GM18867 (cell line): ENCODE measurements around the gene PAIP2.
"Not testable (repeated sequence)": the region's sequence is repeated elsewhere in the genome, so short reads cannot be mapped to it uniquely, and the experiment has no call there.

Experiments
- ATAC-seq: cut with Tn5 transposase; IDR thresholded peaks from one replicate; pipeline ENCODE4 v1.9.1; 2021; ENCODE audit warnings: mild to moderate bottlenecking, moderate library complexity; ENCODE audit not compliant: unreplicated experiment

The PAIP2 gene, protein sequence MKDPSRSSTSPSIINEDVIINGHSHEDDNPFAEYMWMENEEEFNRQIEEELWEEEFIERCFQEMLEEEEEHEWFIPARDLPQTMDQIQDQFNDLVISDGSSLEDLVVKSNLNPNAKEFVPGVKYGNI

GRCh38 chr5:139341689-139342422, at the start of gene PAIP2:
Gene PAIP2 (plus strand): TSS chr5:139341854. CDS start chr5:139363785, 21,931 bp downstream.
- ATAC-seq = peak; percentile 86

- ATAC-seq = no peak
Observed at GRCh38 chr5:139293202-139293506, 48.5 kb upstream of the PAIP2 start.

- peak; percentile 76 for ATAC-seq
Observed at GRCh38 chr5:139293507-139294373, 47.9 kb upstream of the PAIP2 start, which contains the start of gene MATR3. Gene MATR3 (plus strand): TSS chr5:139293740. CDS start chr5:139307416, 13,676 bp downstream.

GRCh38 chr5:139294374-139295165, 47.1 kb upstream of the PAIP2 start:
- ATAC-seq = peak; percentile 35

GRCh38 chr5:139295346-139296057, 46.2 kb upstream of the PAIP2 start:
- no peak for ATAC-seq

DNA sequence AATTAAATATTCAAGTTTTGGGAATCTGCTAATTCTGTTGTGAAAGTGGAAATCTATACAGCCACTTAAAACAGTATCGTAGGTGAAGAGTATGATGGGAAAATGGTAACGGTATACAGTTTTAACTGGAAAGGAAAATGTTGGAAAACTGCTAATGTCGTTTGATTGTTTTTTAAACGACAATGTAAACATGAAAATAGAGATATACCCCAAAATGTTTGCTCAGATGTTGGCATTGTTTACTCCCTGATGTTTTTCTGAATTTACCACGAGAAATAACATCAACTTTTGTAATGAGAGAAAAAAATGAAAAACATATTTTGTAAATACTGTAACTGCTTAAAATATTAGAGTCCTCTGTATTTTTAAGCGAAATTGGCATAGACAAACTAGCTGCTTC, 45.5 kb upstream of the PAIP2 start:
- ATAC-seq = no peak

DNA sequence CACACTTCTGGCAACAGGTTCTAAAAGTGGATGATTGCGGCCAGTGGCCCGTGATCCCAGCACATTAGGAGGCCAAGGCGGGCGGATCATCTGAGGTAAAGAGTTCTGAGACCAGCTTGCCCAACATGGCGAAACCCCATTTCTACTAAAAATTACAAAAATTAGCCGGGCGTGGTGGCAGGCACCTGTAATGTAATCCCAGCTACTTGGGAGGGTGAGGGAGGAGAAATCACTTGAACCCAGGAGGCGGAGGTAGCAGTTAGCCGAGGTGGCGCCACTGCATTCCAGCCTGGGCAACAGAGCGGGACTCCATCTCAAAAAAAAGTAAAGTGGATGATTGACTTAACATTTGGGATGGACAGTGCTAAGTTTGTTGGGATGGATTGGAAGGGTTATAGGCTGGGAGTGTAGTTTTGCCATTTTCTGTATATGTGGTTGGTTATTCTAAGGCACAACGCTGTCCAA, 44.8 kb upstream of the PAIP2 start:
- no peak for ATAC-seq

- ATAC-seq = no peak
Observed at GRCh38 chr5:139297439-139298133, 44.1 kb upstream of the PAIP2 start.

- ATAC-seq = no peak
Observed at GRCh38 chr5:139298242-139298641, 43.4 kb upstream of the PAIP2 start.

DNA sequence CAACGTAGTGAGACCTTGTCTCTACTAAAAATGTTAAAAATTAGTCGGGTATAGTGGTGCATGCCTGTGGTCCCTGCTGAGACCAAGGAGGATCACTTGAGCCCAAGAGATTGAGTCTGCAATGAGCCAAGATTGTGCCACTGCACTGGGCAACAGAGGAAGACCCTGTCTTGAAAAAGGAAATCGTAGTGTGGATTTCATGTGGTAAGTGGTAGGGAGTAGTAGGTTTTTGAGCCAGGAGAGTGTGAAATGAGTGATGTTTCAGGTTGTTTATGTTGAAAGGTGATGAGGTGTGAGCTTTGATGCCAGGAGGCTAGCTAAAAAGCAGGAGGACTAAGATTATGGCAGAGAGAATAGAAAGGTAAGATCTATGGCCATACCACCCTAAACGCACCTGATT, 42.2 kb upstream of the PAIP2 start:
- ATAC-seq = no peak

DNA sequence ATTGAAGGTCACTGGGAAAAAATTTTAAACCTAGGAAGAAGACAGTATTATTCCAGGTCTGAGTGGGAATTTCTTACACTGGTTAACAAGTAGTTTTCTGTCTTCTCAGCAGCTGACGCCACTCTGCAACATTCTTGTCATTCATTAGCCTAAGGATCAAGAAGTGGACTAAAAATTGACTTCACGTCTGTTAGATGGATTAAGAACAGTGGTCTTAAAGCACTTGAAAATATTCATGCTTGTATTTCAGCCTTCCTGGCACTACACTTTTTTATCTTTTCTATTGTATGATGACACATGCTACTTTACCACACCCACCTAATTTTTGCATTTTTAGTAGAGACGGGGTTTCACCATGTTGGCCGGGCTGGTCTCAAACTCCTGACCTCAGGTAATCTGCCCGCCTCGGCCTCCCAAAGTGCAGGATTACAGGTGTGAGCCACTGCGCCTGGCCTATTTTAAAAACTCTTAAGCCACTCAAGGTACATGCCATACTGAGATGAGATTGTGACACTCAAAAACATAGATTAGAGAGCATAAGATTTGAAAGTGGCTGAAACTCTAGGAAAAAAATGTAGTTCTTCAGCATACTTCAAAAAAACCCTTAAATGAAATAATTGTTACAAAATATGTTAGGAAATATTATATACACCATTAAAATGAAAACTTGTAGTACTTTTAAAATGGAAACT, 39.7 kb upstream of the PAIP2 start:
- no peak for ATAC-seq

DNA sequence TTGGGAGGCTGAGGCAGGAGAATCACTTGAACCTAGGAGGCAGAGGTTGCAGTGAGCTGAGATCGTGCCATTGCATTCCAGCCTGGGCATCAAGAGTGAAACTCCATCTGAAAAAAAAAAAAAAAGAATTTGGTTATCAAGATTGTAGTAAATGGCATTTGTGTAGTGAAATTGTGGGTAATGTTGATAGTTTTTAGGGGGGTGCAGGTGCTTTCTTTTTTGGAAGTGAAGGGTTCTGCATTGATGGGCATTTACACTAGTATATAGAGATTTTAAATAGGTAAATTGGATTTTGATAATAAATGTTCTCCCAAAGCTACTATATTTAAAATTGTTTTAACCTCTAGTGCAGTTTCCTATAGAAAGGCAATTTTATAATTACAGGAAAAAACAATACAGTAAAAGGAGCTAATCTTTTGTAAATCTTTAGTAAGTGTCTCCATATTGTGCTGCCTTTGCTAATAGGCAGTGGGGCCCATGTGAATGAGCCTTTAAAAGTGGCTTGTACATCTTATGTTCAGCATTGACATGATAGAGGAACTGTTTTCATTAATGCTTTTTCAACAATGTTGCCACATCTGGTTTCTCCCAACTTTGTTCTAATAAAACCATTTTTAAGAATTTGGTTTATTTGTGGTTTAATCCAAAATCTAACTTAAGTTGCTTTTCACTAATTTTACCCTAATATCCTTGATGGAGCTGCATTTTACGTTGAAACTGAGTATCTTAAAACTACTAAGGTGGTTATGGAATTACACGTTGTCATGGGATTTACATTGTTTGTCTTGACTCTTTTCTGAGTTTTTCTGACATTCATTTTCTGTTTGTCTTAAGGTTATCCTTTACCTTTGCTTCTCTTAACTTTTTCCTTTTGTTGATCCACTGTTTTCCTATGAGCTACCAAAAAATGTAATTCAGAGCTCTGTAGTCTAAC, 37.0 kb upstream of the PAIP2 start:
- ATAC-seq = no peak

DNA sequence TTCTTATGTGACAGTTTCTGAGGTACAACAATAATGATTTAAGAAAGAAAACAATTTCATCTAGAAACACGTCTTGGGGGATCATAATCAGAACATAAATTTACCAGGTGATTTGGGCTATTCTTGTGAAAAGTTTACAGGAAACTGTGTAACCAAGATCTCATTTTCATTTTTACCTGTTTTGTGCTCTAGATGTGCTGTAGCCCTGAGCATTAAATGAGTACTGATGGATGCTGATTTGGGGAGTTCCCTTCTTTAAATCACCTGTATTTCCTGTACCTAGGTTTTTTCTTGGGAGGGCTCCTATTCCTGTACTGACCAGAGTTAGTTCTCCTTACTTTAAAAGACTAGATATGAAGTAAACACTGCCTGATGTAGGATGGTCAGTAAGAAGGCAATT, 35.5 kb upstream of the PAIP2 start:
- no peak for ATAC-seq

GRCh38 chr5:139306628-139307379, 34.9 kb upstream of the PAIP2 start:
- ATAC-seq = no peak

GRCh38 chr5:139308797-139309196, 32.9 kb upstream of the PAIP2 start:
- ATAC-seq = no peak

- ATAC-seq = not testable (repeated sequence)
Observed at GRCh38 chr5:139310715-139311186, 30.9 kb upstream of the PAIP2 start.

- no peak for ATAC-seq
Observed at GRCh38 chr5:139312075-139312474, 29.6 kb upstream of the PAIP2 start.
